ELF-1 (cell line): ENCODE data around the gene NAPEPLD.
"Not testable (repeated sequence)": the region's sequence is repeated elsewhere in the genome, so short reads cannot be mapped to it uniquely, and the experiment has no call there.

Source experiments
- DNase-seq: peaks from one replicate; pipeline ENCODE4 v3.0.0-alpha.2; 2016; ENCODE audit warnings: low read depth, low spot score

Gene NAPEPLD

GRCh38 chr7:103148994-103149807 is at the start of gene NAPEPLD:
TSS of gene NAPEPLD (minus strand) at chr7:103149099. CDS start at chr7:103128776, 20,323 bp downstream.
- DNase-seq: peak; percentile 87

- not testable (repeated sequence) for DNase-seq
These were observed 49.2 kb upstream of the NAPEPLD start for GRCh38 chr7:103198079-103198478.

- DNase-seq: not testable (repeated sequence)
These were observed 46.5 kb upstream of the NAPEPLD start for GRCh38 chr7:103195364-103195763.

- not testable (repeated sequence) for DNase-seq
These were observed 23.7 kb upstream of the NAPEPLD start for GRCh38 chr7:103172415-103173146.

GRCh38 chr7:103171695-103172414 is 23.0 kb upstream of the NAPEPLD start:
- DNase-seq: not testable (repeated sequence)

- DNase-seq: not testable (repeated sequence)
These were observed 18.1 kb upstream of the NAPEPLD start for GRCh38 chr7:103166921-103167544.

GRCh38 chr7:103163087-103163825 is 14.4 kb upstream of the NAPEPLD start:
- DNase-seq: not testable (repeated sequence)

- not testable (repeated sequence) for DNase-seq
These were observed 13.7 kb upstream of the NAPEPLD start for GRCh38 chr7:103162641-103163040.

GRCh38 chr7:103161998-103162616 is 13.2 kb upstream of the NAPEPLD start:
- not testable (repeated sequence) for DNase-seq

- not testable (repeated sequence) for DNase-seq
These were observed 10.2 kb upstream of the NAPEPLD start for GRCh38 chr7:103159072-103159471.

- DNase-seq: not testable (repeated sequence)
These were observed 6.6 kb upstream of the NAPEPLD start for GRCh38 chr7:103155331-103156024.

- DNase-seq: no peak
These were observed 5.1 kb upstream of the NAPEPLD start for GRCh38 chr7:103154042-103154441.

- DNase-seq: not testable (repeated sequence)
These were observed 4.1 kb upstream of the NAPEPLD start for GRCh38 chr7:103152744-103153617.

- not testable (repeated sequence) for DNase-seq
These were observed 3.2 kb upstream of the NAPEPLD start for GRCh38 chr7:103151993-103152676.

GRCh38 chr7:103150192-103150591 is 1.3 kb upstream of the NAPEPLD start:
- no peak for DNase-seq

GRCh38 chr7:103149808-103150180 is 895 bp upstream of the NAPEPLD start:
- no peak for DNase-seq

GRCh38 chr7:103148131-103148993 is 537 bp downstream of the NAPEPLD start:
- DNase-seq: no peak
